K562 (cell line): Measurements from ENCODE around the gene PAN2. TPM values are rescaled to one million over a fixed set of nuclear protein-coding genes. Genes with fewer than 3 reads are reported as not detected.

Experiments
- BRCA1 ChIP-seq, 2 experiments: fragments of 450-650 bp in 1 of 2; sonication (generic) in 1 of 2; formaldehyde crosslinking in 1 of 2; IDR thresholded peaks; 2 replicates each; pipeline versions ENCODE4 v1.5.0 to v1.6.1; 2017 to 2020; ENCODE audit warnings: mild to moderate bottlenecking in 1 of 2, missing genetic modification reagents in 1 of 2
- E2F6 ChIP-seq, 2 experiments: IDR thresholded peaks; 2 replicates each; pipeline ENCODE4 v1.6.1; 2011; ENCODE audit warnings: borderline replicate concordance in 1 of 2, control low read depth in 1 of 2, low read depth in 1 of 2, low read length in 1 of 2, mild to moderate bottlenecking in 1 of 2, mixed read lengths in 1 of 2, moderate library complexity in 1 of 2; ENCODE audit not compliant: insufficient read depth in 1 of 2, insufficient read length in 1 of 2, poor library complexity in 1 of 2, severe bottlenecking in 1 of 2; ENCODE audit errors: extremely low read depth in 1 of 2
- ELF4 ChIP-seq: fragments of 450-650 bp; formaldehyde crosslinking; IDR thresholded peaks from 2 replicates; pipeline ENCODE4 v1.4.0; 2022; ENCODE audit warnings: missing genetic modification characterization
- EWSR1 ChIP-seq: fragments of 450-650 bp; IDR thresholded peaks from 2 replicates; pipeline ENCODE4 v1.6.1; 2018; ENCODE audit warnings: borderline replicate concordance, mild to moderate bottlenecking, low read depth, moderate library complexity; ENCODE audit not compliant: partially characterized antibody
- GABPA ChIP-seq: fragments of 200-800 bp; sonication (Bioruptor generic); conservative IDR thresholded peaks from 2 replicates; pipeline ENCODE4 v1.6.1; 2016; ENCODE audit warnings: low read depth, missing genetic modification characterization, missing compliant biosample characterization
- GATAD2B ChIP-seq: fragments of 450-650 bp; IDR thresholded peaks from 2 replicates; pipeline ENCODE4 v1.6.1; 2017; ENCODE audit warnings: mild to moderate bottlenecking, borderline replicate concordance
- GTF2A2 ChIP-seq: IDR thresholded peaks from 2 replicates; pipeline ENCODE4 v1.6.1; 2016; ENCODE audit warnings: mild to moderate bottlenecking, missing genetic modification characterization, missing compliant biosample characterization
- HIVEP1 ChIP-seq: fragments of 250-450 bp; sonication (Bioruptor Pico); IDR thresholded peaks from 2 replicates; pipeline ENCODE4 v1.4.0; 2020; ENCODE audit warnings: mild to moderate bottlenecking
- HMGN3 ChIP-seq: IDR thresholded peaks from 2 replicates; pipeline ENCODE4 v1.6.1; 2011; ENCODE audit warnings: borderline replicate concordance, low read depth, mild to moderate bottlenecking, mixed read lengths, low read length; ENCODE audit not compliant: insufficient read length; ENCODE audit errors: extremely low read depth
- KLF10 ChIP-seq: fragments of 250-450 bp; sonication (Bioruptor Pico); IDR thresholded peaks from 2 replicates; pipeline ENCODE4 v1.6.1; 2021; ENCODE audit warnings: matching md5 sums
- NEUROD1 ChIP-seq: fragments of 150-350 bp; IDR thresholded peaks from 2 replicates; pipeline ENCODE4 v1.6.1; 2014; ENCODE audit warnings: borderline replicate concordance, low read length, low read depth; ENCODE audit not compliant: partially characterized antibody
- NFRKB ChIP-seq: fragments of 450-650 bp; IDR thresholded peaks from 2 replicates; pipeline ENCODE4 v1.6.1; 2016; ENCODE audit warnings: low read depth
- NR2C1 ChIP-seq, 2 experiments: fragments of 450-650 bp; IDR thresholded peaks; 2 replicates each; pipeline ENCODE4 v1.6.1; 2017; ENCODE audit warnings: mild to moderate bottlenecking in 2 of 2, antibody characterized with exemption in 1 of 2, inconsistent platforms in 1 of 2, missing compliant biosample characterization in 1 of 2, missing genetic modification characterization in 1 of 2
- RFX5 ChIP-seq: IDR thresholded peaks from 2 replicates; pipeline ENCODE4 v1.6.1; 2011; ENCODE audit warnings: low read depth, mild to moderate bottlenecking, improper control_type of control experiment, low read length
- SMAD3 ChIP-seq: fragments of 450-650 bp; formaldehyde crosslinking; conservative IDR thresholded peaks from 2 replicates; pipeline ENCODE4 v1.4.0; 2020; ENCODE audit warnings: mild to moderate bottlenecking
- SRSF3 ChIP-seq: fragments of 200-400 bp; formaldehyde crosslinking; IDR thresholded peaks from 2 replicates; pipeline ENCODE4 v1.6.1; 2016; ENCODE audit warnings: mild to moderate bottlenecking, low read length, moderate library complexity; ENCODE audit not compliant: insufficient read depth
- TAF1 ChIP-seq: IDR thresholded peaks from 2 replicates; pipeline ENCODE4 v1.6.1; 2011; ENCODE audit warnings: mild to moderate bottlenecking, low read length, moderate library complexity; ENCODE audit not compliant: insufficient read depth, control insufficient read depth, severe bottlenecking; ENCODE audit errors: extremely low read depth
- TEAD1 ChIP-seq, 2 experiments: fragments of 450-650 bp in 1 of 2; sonication (generic) in 1 of 2; formaldehyde crosslinking; IDR thresholded peaks; 2 replicates each; pipeline versions ENCODE4 v1.4.0 to v1.8.0; 2020 to 2022; ENCODE audit warnings: mild to moderate bottlenecking in 2 of 2, missing genetic modification reagents in 1 of 2
- ZBTB8A ChIP-seq: fragments of 450-650 bp; IDR thresholded peaks from 2 replicates; pipeline ENCODE4 v1.6.1; 2018; ENCODE audit warnings: mild to moderate bottlenecking, moderate library complexity; ENCODE audit not compliant: partially characterized antibody
- ZC3H8 ChIP-seq: fragments of 450-650 bp; IDR thresholded peaks from 2 replicates; pipeline ENCODE4 v1.6.1; 2017
- ZKSCAN1 ChIP-seq: fragments of 150-350 bp; IDR thresholded peaks from 2 replicates; pipeline ENCODE4 v1.6.1; 2016; ENCODE audit warnings: low read depth, low read length
- ZNF316 ChIP-seq: fragments of 450-650 bp; IDR thresholded peaks from 2 replicates; pipeline ENCODE4 v1.6.1; 2016
- ZSCAN29 ChIP-seq: fragments of 450-650 bp; IDR thresholded peaks from 2 replicates; pipeline ENCODE4 v1.6.1; 2017
- polyA plus RNA-seq, 8 experiments: library from polyadenylated mRNA; depleted of rRNA in 4 of 8; stranded (reverse) in 5 of 8; unstranded in 3 of 8; fragments of >200 nt; fragmentation: Nextera tagmentation in 2 of 8; fragmentation: Illumina TruSeq in 1 of 8; extraction: Ambion mirVana in 2 of 8; extraction: Trizol in 1 of 8; gene quantifications; 2 replicates each; pipeline versions ENCODE4 v1.2.1 to v1.2.3, GENCODE V29; 2011 to 2014; ENCODE audit warnings: inconsistent platforms in 1 of 8, missing spikeins in 1 of 8
- total RNA-seq, 7 experiments: library from RNA; depleted of rRNA in 6 of 7; stranded (reverse); fragments of >200 nt in 6 of 7; fragmentation: Illumina TruSeq in 2 of 7; extraction: Trizol in 2 of 7; gene quantifications; 2 replicates each; pipeline versions ENCODE4 v1.2.1 to v1.2.3, GENCODE V29; 2011 to 2021; ENCODE audit warnings: low replicate concordance in 1 of 7
- TF ChIP-seq, protein P1 (sequence below): fragments of 450-650 bp; IDR thresholded peaks from 2 replicates; pipeline ENCODE4 v1.6.1; 2014; ENCODE audit warnings: low read depth, mild to moderate bottlenecking, moderate library complexity, borderline replicate concordance
- TF ChIP-seq, protein P2 (sequence below): sonication (generic); formaldehyde crosslinking; IDR thresholded peaks from 2 replicates; pipeline ENCODE4 v1.9.0; 2022; ENCODE audit warnings: mild to moderate bottlenecking, missing genetic modification reagents

Gene PAN2
- total and polyA plus RNA-seq, 9 of the 15 experiments (the other 6 are each of a cell fraction or from before 2014, with no cell fraction given) = 15.0 to 66.1 (median 25.9) TPM

DNA sequence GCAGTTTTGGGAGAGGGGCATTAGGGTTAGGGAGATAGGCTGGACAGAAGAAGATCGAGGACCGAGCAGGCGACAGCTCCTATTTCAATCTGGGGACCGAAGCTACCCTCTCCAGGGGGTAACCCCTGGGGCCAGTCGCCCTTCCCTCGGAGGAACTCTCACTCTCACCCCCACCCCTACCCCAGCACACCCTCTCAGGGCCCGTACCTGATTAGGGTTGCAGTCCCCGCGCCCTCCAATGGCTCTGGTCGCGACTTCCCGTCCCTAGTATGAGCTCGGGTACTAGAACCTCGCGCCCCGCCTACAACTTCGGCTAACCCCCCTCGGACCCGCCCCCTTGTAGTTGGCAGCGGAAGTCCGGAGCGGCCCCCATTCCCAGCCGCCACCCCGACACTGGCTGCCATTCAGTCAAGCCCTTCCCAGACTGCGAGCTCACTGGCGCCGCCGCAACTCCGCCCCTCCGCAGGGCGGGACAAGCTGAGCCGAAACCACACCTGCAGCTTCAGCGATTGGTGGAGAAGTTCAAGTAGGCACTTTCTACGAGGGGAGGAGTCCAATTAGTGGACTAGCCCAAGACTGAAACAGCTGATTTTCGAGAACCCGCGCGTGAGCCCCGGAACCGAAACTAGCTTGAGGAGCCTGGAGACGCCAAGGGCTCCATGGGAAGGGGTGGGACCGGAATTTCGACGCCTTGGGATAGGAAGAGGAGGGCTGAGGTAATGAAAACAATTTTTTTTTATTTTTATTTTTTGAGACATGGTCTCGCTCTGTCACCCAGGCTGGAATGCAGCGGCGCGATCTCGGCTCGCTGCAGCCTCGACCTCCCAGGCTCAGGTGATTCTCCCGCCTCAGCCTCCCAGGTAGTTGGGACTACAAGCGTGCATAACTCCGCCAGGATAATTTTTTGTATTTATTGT lies 26.3 kb upstream of the PAN2 start, which contains the start of gene STAT2 (continued):
- peak; percentile 78 for TF ChIP-seq TAF1
- no peak for TF ChIP-seq ZBTB8A
- no peak for TF ChIP-seq KLF10 (CRISPR knock-in tag)
- peak; percentile 47 to 85; a peak in 1 of 4 replicates for TF ChIP-seq TEAD1 (CRISPR knock-in tag; IDR thresholded peaks at IDR 0.05)
- peak; percentile 39 to 88 for TF ChIP-seq E2F6 (IDR thresholded peaks at IDR 0.05; ENCODE audit: borderline replicate concordance in 1 of 2, extremely low read depth in 1 of 2, insufficient read depth in 1 of 2, insufficient read length in 1 of 2, low read depth in 1 of 2, low read length in 1 of 2, poor library complexity in 1 of 2, severe bottlenecking in 1 of 2)
- TF ChIP-seq, protein P1, sequence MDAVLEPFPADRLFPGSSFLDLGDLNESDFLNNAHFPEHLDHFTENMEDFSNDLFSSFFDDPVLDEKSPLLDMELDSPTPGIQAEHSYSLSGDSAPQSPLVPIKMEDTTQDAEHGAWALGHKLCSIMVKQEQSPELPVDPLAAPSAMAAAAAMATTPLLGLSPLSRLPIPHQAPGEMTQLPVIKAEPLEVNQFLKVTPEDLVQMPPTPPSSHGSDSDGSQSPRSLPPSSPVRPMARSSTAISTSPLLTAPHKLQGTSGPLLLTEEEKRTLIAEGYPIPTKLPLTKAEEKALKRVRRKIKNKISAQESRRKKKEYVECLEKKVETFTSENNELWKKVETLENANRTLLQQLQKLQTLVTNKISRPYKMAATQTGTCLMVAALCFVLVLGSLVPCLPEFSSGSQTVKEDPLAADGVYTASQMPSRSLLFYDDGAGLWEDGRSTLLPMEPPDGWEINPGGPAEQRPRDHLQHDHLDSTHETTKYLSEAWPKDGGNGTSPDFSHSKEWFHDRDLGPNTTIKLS = peak; percentile 92
- no peak for TF ChIP-seq NFRKB
- no peak for TF ChIP-seq ELF4 (CRISPR knock-in tag)
- peak; percentile 60 for TF ChIP-seq HMGN3
- TF ChIP-seq HIVEP1 (CRISPR knock-in tag) = no peak
- TF ChIP-seq ZSCAN29 = no peak
- TF ChIP-seq NR2C1 (IDR thresholded peaks at IDR 0.05) = peak; percentile 88
- peak; percentile 86 for TF ChIP-seq NR2C1 (tag; IDR thresholded peaks at IDR 0.05)
- TF ChIP-seq ZNF316 = no peak
- TF ChIP-seq NEUROD1 = peak; percentile 71
- peak; percentile 92 for TF ChIP-seq GABPA (tag)
- TF ChIP-seq ZKSCAN1 = peak; percentile 45; the same call in 1 of the 2 replicates
- TF ChIP-seq GATAD2B = no peak
- TF ChIP-seq GTF2A2 (tag) = no peak
- no peak for TF ChIP-seq EWSR1
- TF ChIP-seq, protein P2, sequence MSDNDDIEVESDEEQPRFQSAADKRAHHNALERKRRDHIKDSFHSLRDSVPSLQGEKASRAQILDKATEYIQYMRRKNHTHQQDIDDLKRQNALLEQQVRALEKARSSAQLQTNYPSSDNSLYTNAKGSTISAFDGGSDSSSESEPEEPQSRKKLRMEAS (CRISPR knock-in tag) = 0 out of 2 replicates have a peak, but pooled peaks have one; percentile 28
- TF ChIP-seq SMAD3 (CRISPR knock-in tag) = no peak
- TF ChIP-seq RFX5 = no peak
- TF ChIP-seq BRCA1 (IDR thresholded peaks at IDR 0.05) = no peak
- TF ChIP-seq BRCA1 (CRISPR knock-in tag; IDR thresholded peaks at IDR 0.05) = no peak
- no peak for TF ChIP-seq SRSF3
- no peak for TF ChIP-seq ZC3H8
